Subcutaneous abdominal adipose tissue (tissue), 5 donors: ENCODE results near the gene PRKCZ.

ENCODE experiments used
- H3K27ac ChIP-seq: one replicate; pipeline ENCODE4 v1.7.0; 2013; ENCODE audit warnings: low read depth, mild to moderate bottlenecking, inconsistent platforms, low read length, moderate library complexity
- H3K27me3 ChIP-seq, 5 donors: one replicate each; pipeline ENCODE4 v1.7.0; 2013; ENCODE audit warnings: low read length in 5 of 5, inconsistent platforms in 1 of 5; ENCODE audit not compliant: control insufficient read depth in 5 of 5, insufficient read depth in 4 of 5
- H3K36me3 ChIP-seq, 5 donors: one replicate each; pipeline ENCODE4 v1.7.0; 2013; ENCODE audit warnings: low read length in 5 of 5; ENCODE audit not compliant: control insufficient read depth in 5 of 5, insufficient read depth in 5 of 5
- H3K4me1 ChIP-seq, 5 donors: one replicate each; pipeline ENCODE4 v1.7.0; 2013; ENCODE audit warnings: low read length in 5 of 5, mild to moderate bottlenecking in 3 of 5, moderate library complexity in 1 of 5; ENCODE audit not compliant: control insufficient read depth in 5 of 5, insufficient read depth in 5 of 5
- H3K4me3 ChIP-seq, 5 donors: one replicate each; pipeline ENCODE4 v1.7.0; 2013; ENCODE audit warnings: low read length in 5 of 5, low read depth in 1 of 5
- H3K9ac ChIP-seq, 5 donors: one replicate each; pipeline ENCODE4 v1.7.0; 2013; ENCODE audit warnings: low read length in 5 of 5, mild to moderate bottlenecking in 4 of 5, moderate library complexity in 3 of 5
- H3K9me3 ChIP-seq, 5 donors: one replicate each; pipeline ENCODE4 v1.7.0; 2013; ENCODE audit warnings: low read length in 5 of 5; ENCODE audit not compliant: control insufficient read depth in 5 of 5
- donor health status: healthy.
- donor health status: healthy.
- donor health status: healthy.
- donor health status: healthy.
- donor health status: healthy.

Gene PRKCZ

GRCh38 chr1:2044510-2045319 is 5.5 kb upstream of the PRKCZ start:
- Histone ChIP-seq H3K9ac (no peak overlapping the region), H3K36me3 (no peaks in the 10 kb centered on the region), H3K27ac (no peak overlapping the region), H3K4me3 (peak overlapping the region in 4 of 5 donors; percentile 11 to 31 (median 26)), H3K9me3 (no peaks in the 10 kb centered on the region), H3K4me1 (peaks cover 2 to 29% (median 22%) of the 10 kb centered on the region in 5 donors), H3K27me3 (peaks cover 25 to 45% (median 39%) of the 10 kb centered on the region in 5 donors)

GRCh38 chr1:2045468-2046173 is 4.6 kb upstream of the PRKCZ start:
- Histone ChIP-seq H3K27me3 (peaks cover 28 to 47% (median 41%) of the 10 kb centered on the region in 5 donors), H3K4me3 (peak overlapping the region in 1 of 5 donors; percentile 26), H3K9me3 (no peaks in the 10 kb centered on the region), H3K36me3 (no peaks in the 10 kb centered on the region), H3K9ac (no peak overlapping the region), H3K27ac (no peak overlapping the region), H3K4me1 (peaks cover 2 to 33% (median 24%) of the 10 kb centered on the region in 5 donors)

- Histone ChIP-seq H3K9ac (no peak overlapping the region), H3K27me3 (peaks cover 32 to 53% (median 46%) of the 10 kb centered on the region in 5 donors), H3K4me1 (peaks cover 2 to 33% (median 24%) of the 10 kb centered on the region in 5 donors)
These were observed 3.9 kb upstream of the PRKCZ start for GRCh38 chr1:2046174-2046917.

GRCh38 chr1:2046953-2047748 is 3.1 kb upstream of the PRKCZ start:
- Histone ChIP-seq H3K4me3 (no peak overlapping the region), H3K9me3 (no peaks in the 10 kb centered on the region), H3K27me3 (peaks cover 39 to 59% (median 47%) of the 10 kb centered on the region in 5 donors), H3K27ac (no peak overlapping the region), H3K4me1 (peaks cover 2 to 33% (median 24%) of the 10 kb centered on the region in 5 donors), H3K9ac (no peak overlapping the region), H3K36me3 (no peaks in the 10 kb centered on the region)

More at GRCh38 chr1:2046174-2046917, 3.9 kb upstream of the PRKCZ start:
- H3K27ac ChIP-seq = no peak overlapping the region
- H3K4me3 ChIP-seq = no peak overlapping the region
- H3K9me3 ChIP-seq = no peaks in the 10 kb centered on the region
- no peaks in the 10 kb centered on the region for H3K36me3 ChIP-seq

- Histone ChIP-seq H3K36me3 (no peaks in the 10 kb centered on the region), H3K9me3 (no peaks in the 10 kb centered on the region), H3K4me3 (no peak overlapping the region), H3K4me1 (peaks cover 2 to 33% (median 24%) of the 10 kb centered on the region in 5 donors), H3K27ac (no peak overlapping the region), H3K9ac (no peak overlapping the region), H3K27me3 (peaks cover 39 to 61% (median 50%) of the 10 kb centered on the region in 5 donors)
These were observed 2.2 kb upstream of the PRKCZ start for GRCh38 chr1:2047749-2048729.

GRCh38 chr1:2049225-2049717 is 940 bp upstream of the PRKCZ start:
- Histone ChIP-seq H3K9ac (no peak overlapping the region), H3K27me3 (peaks cover 37 to 59% (median 46%) of the 10 kb centered on the region in 5 donors), H3K36me3 (no peaks in the 10 kb centered on the region), H3K4me1 (peaks cover 2 to 33% (median 24%) of the 10 kb centered on the region in 5 donors), H3K9me3 (no peaks in the 10 kb centered on the region), H3K4me3 (peak overlapping the region in 2 of 5 donors; percentile 53 to 57), H3K27ac (no peak overlapping the region)

- H3K27me3 ChIP-seq = peaks cover 37 to 61% (median 46%) of the 10 kb centered on the region in 5 donors
- no peaks in the 10 kb centered on the region for H3K9me3 ChIP-seq
- H3K9ac ChIP-seq = no peak overlapping the region
- peaks cover 0 to 22% (median 17%) of the 10 kb centered on the region in 5 donors for H3K4me1 ChIP-seq
- H3K36me3 ChIP-seq = no peaks in the 10 kb centered on the region
- H3K4me3 ChIP-seq = peak overlapping the region in 1 of 5 donors; percentile 30
- no peak overlapping the region for H3K27ac ChIP-seq
These were observed 216 bp downstream of the PRKCZ start for GRCh38 chr1:2050461-2050792.

GRCh38 chr1:2050793-2051682 is 827 bp downstream of the PRKCZ start:
- H3K27ac ChIP-seq = no peak overlapping the region
- no peaks in the 10 kb centered on the region for H3K36me3 ChIP-seq
- no peaks in the 10 kb centered on the region for H3K9me3 ChIP-seq
- H3K4me3 ChIP-seq = peak overlapping the region in 1 of 5 donors; percentile 30
- H3K9ac ChIP-seq = no peak overlapping the region
- peaks cover 37 to 57% (median 46%) of the 10 kb centered on the region in 5 donors for H3K27me3 ChIP-seq
- peaks cover 0 to 16% (median 11%) of the 10 kb centered on the region in 5 donors for H3K4me1 ChIP-seq
